GM12892 (cell line): ENCODE measurements around the gene MAP2K4.

ENCODE experiments used
- DNase-seq: peaks from one replicate; pipeline ENCODE4 v3.0.0; 2011; ENCODE audit not compliant: insufficient read length
- FAIRE-seq: peaks from 2 replicates; lab custom pipeline; 2011; peaks lifted over from hg19 to GRCh38; lab: Jason Lieb, UNC
- POLR2A ChIP-seq: IDR thresholded peaks from 2 replicates; pipeline ENCODE4 v1.6.1; 2011; ENCODE audit warnings: low read depth, low read length, control low read depth
- POLR2AphosphoS5 ChIP-seq: IDR thresholded peaks from 2 replicates; pipeline ENCODE4 v1.6.1; 2011; ENCODE audit warnings: low read depth, low read length, control low read depth
- TAF1 ChIP-seq: IDR thresholded peaks from 2 replicates; pipeline ENCODE4 v1.6.1; 2011; ENCODE audit warnings: low read depth, mild to moderate bottlenecking, control low read depth, low read length, borderline replicate concordance

The MAP2K4 gene

DNA sequence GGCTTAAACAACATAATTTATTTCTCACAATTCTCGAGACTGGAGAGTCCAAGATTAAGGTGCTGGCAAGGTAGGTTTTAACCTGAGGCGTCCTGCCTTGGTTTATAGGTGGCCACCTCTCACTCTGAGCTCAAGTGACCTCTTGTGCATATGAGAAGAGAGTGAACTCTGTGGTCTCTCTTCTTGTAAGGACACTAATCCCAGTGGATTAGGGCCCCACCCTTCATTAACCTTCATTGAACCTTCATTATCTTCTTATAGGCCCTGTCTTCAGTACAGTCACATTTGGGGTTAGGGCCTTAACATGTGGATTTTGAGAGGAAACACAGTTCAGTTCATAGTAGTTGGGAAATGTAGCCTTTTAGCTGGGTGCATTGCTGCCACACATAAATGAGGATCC, 57.1 kb downstream of the MAP2K4 start:
- DNase-seq (no peak), FAIRE-seq (no peak)

DNA sequence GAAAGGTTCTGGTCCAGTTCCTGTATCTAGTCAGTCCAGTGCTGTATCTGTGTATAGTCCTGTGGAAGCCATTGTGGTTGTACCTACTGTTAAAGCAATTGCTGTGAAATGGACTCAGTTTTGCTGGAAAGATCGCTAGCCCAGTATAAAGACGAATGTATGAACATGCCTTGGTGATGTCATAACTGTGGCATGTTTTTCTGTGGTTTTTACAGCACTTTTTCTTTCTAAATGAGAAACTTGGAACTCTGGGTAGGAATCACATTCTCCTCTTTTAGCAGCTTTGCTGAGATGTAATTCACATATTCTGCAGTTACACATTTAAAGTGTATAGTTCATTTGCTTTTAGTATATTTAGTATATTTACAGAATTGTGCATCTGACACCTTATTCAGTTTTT, 58.1 kb downstream of the MAP2K4 start:
- DNase-seq, result no peak
- FAIRE-seq, result no peak
- TF ChIP-seq POLR2AphosphoS5 (no peak), POLR2A (no peak)

More for the DNA sequence above, 57.1 kb downstream of the MAP2K4 start:
- TF ChIP-seq POLR2AphosphoS5, result no peak
- TF ChIP-seq POLR2A, result no peak
- no peak for TF ChIP-seq TAF1

DNA sequence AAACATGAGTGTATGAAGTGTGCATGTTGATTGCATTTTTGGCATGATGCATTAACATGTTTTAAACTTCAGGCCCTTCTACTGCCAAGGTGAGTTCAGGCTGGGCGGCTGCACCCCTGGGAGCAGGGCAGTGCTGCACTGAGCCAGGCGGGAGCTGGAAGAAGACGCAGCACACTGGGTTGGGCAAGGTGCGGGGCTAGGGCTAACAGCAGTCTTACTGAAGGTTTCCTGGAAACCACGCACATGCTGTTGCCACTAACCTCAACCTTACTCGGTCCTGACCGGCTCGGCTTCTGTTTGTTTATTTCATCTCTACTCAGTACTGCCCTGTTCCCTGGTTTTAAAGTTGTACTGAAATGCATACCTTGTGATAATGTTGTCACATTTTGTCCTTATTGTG, 61.0 kb downstream of the MAP2K4 start:
- FAIRE-seq (no peak), DNase-seq (no peak)
- TF ChIP-seq POLR2AphosphoS5 (no peak), TAF1 (no peak), POLR2A (no peak)

DNA sequence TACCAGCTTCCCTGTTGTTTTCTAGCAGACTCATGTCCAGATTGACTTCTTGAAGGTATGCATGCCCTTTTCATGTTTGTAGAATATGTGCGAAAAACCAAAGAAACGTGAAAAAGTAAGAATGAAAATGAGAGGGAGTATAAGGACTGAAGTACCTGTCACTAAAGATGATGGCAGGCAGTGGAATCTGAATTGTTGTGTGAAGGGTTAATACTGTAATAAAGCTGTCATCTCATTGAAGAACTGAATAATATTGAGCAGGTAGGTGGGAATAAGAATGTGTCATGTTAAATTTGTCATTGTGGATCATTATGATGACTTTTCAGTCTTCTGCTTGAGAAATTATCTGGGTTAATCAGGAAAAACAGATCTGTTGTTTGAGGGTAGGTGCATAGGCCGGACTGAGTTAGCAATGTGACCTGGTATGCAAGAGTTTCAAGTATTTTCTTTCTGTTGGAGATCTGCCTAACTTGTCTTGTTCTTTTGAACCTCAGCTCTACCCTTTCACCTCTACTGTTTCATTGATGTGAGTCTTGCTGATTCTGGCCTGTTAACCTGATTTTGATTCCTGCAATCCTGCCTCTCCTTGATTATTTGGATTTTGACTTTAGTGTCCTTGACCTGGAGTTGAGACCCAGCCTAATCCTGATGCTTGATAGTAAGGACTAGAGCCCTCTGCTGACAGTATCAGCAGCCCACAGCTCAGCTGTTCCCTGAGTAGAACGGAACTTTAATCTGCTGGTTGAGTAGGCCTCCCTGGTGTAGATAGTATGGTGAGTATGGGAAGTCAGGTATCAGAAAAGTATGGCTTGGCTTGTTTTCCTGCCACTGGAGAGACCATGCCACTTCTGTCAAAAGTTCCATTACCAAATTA, 64.6 kb downstream of the MAP2K4 start:
- FAIRE-seq (no peak), DNase-seq (no peak)
- TF ChIP-seq POLR2A (no peak), POLR2AphosphoS5 (no peak)

DNA sequence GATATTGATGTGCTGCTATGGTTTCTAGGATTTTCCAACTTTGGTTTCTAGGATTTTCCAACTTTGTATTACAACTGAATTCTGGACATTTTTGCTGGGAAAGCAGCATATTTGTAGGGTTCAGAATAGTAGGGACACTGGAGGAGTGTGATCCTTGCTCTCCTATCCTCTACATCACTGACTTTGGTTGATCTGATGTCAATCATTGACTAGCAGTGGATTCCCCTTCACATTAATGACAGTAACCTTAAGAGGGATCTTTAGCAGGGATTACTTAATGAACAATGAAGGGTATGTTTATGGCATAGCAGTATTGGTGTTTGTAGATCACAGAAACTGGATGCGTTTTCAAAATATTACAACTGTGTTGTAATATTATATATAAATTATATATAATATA, 67.4 kb downstream of the MAP2K4 start:
- no peak for TF ChIP-seq TAF1
- TF ChIP-seq POLR2AphosphoS5, result no peak
- no peak for TF ChIP-seq POLR2A
- DNase-seq (no peak), FAIRE-seq (no peak)

DNA sequence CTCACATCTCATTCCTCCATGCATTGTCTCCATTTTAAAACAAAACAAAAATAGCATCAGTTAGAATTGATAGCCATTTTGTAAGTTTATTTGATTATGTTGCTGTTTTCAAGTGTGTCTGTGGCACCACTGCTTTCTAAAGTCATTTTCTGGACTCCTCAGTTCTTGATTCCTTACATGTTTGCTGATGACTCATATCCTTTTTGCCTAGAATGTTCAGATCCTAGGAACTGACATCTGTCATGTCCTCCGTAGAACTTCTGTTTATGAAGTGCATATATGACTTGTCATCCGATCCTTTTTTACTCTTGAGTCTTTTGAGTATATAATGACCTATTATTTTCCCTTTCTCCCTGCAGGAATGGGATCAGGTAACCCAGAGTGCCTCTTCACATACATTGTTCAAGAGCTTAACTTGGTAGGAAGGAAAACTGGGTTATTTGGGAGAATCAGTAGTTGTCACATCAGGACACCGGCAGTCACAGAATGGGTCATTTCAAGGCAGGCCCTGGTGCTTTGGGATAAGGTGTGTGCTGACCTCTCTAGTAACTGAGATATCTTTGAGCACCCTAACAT, 69.2 kb downstream of the MAP2K4 start:
- FAIRE-seq (no peak), DNase-seq (no peak)
- TF ChIP-seq POLR2A (no peak), TAF1 (no peak), POLR2AphosphoS5 (no peak)

DNA sequence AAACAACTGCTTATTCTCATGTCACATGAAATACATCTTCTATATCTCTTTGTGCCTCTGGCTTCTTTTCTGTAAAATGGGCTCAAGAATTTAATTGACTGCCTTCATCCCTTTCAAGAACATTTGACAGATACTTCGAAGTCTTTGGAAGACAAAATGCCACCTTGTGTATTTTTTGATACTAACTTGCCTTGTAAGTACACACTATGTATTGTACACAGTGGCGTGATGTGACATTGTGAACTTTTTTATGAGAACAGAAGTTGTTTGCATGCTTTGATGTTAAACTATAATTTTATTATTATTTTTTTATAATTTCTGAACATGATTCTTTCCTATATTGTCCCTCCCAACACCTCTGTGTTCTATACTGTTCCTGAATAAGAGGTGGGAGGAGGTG, 73.7 kb downstream of the MAP2K4 start:
- no peak for TF ChIP-seq TAF1
- TF ChIP-seq POLR2A, result no peak
- TF ChIP-seq POLR2AphosphoS5, result no peak
- DNase-seq (no peak), FAIRE-seq (no peak)

DNA sequence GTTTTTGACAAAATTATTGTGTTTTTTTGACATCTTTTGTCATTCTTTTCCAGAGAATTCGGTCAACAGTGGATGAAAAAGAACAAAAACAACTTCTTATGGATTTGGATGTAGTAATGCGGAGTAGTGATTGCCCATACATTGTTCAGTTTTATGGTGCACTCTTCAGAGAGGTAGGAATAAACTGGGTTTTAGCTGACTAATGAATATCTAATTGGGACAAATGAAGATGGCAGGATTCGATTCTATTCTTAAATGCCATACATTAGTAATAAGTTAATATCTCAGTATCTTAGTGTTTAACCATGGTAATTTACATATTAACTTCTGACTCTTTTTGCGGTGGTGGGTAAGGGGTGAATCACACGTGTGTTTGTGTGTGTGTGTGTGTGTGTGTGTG, 74.8 kb downstream of the MAP2K4 start:
- DNase-seq (no peak), FAIRE-seq (no peak)
- TF ChIP-seq POLR2A (no peak), TAF1 (no peak)

DNA sequence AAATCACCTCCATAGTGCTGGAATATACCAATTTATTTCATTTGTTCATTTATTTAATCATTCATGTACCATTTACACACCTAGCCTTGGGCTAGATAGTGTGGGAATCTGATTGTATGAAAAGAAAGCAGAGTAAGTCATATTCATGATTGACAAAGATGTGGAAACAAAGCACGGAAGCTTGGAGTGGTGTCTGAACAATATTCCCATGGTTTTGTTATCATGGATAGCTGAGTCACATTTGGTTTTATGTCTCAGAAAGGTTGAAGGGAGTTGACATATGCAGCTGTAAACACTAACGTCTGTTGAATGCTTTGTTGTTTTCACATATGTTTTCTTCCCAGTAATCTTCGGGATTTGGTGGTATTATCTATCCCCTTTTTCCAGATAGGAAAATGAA, 76.6 kb downstream of the MAP2K4 start:
- no peak for FAIRE-seq
- TF ChIP-seq POLR2AphosphoS5, result no peak
- no peak for TF ChIP-seq POLR2A
- TF ChIP-seq TAF1, result no peak
- no peak for DNase-seq

DNA sequence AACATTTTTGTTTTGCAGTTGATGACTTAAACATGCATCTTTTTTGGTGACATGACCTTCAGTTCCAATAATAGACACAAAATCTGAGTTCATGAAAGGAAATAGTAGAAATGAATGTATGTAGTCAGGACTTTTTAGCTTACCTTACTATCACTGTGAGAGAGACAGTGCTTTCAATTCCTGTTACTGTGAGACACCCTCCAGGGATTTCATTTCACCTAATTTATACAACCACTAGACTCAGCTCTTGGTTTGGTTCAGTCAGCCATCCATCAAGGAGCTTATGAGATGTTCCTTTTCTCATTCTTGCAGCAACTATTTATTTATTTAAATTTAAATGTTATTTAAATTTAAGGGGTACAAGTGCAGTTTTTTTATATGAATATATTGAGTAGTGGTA, 77.9 kb downstream of the MAP2K4 start:
- TF ChIP-seq POLR2AphosphoS5 (no peak), TAF1 (no peak)
- DNase-seq, result no peak
- FAIRE-seq, result peak; percentile 51

DNA sequence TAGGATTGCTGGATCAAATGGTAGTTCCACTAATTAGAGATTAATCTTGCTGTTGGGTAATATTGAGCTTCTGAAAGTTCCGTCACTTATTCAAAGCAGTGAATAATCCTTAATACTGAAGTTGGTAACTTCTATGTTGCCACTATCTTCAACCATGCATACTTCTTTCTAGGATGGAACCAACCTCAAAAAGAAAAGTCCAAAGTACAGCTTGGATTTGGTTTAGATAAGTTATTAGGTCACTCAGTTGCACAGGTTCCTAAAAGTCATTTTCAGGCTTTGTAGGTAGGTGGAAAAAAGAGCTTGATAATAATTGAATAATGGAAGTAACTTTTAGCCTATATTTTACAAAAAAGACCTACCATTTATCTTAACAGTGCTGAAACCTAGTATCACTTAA, 78.7 kb downstream of the MAP2K4 start:
- TF ChIP-seq TAF1 (no peak), POLR2AphosphoS5 (no peak), POLR2A (no peak)
- DNase-seq, result no peak
- no peak for FAIRE-seq

DNA sequence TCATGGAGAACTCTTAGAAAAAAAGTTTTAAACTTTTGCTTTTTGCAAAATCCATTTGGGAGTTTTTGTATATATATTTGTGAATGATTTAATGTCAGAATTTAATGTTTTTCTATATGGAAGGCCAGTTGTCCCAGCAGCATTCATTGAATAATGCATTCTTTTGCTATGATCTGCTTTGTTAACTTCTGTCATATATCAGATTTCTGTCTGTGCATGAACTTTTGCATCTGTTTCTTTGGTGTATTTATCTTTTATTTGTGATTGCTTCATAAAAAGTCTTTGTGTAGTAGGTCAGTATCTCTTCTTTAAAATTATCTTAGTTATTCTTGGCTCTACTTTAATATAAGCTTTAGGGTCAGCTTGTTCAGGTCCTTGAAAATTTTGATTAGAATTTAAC, 84.2 kb downstream of the MAP2K4 start:
- FAIRE-seq (no peak), DNase-seq (no peak)
- TF ChIP-seq POLR2A (no peak), TAF1 (no peak), POLR2AphosphoS5 (no peak)
